H1 (cell line): ENCODE measurements around the gene WASL. TPM values are rescaled to one million over a fixed set of nuclear protein-coding genes. Genes with fewer than 3 reads are reported as not detected.

Source experiments
- BACH1 ChIP-seq: IDR thresholded peaks from 2 replicates; pipeline ENCODE4 v1.6.1; 2012; ENCODE audit warnings: low read length, improper control_type of control experiment
- CHD2 ChIP-seq: IDR thresholded peaks from 2 replicates; pipeline ENCODE4 v1.6.1; 2012; ENCODE audit warnings: low read length, improper control_type of control experiment
- FOSL1 ChIP-seq: IDR thresholded peaks from 2 replicates; pipeline ENCODE4 v1.6.1; 2011; ENCODE audit warnings: mild to moderate bottlenecking, low read depth, low read length, moderate library complexity; ENCODE audit not compliant: insufficient read depth
- polyA plus RNA-seq, 7 experiments: library from polyadenylated mRNA; depleted of rRNA in 3 of 7; stranded (reverse) in 5 of 7; unstranded in 2 of 7; fragments of >200 nt in 5 of 7; fragments of 200-250 nt in 2 of 7; gene quantifications; 1 replicate in 5 of 7; 2 replicates in 1 of 7; 4 replicates in 1 of 7; pipeline versions ENCODE4 v1.2.1 to v1.2.3, GENCODE V29; 2011 to 2013; ENCODE audit warnings: missing spikeins in 2 of 7, mixed read lengths in 2 of 7
- total RNA-seq: library from RNA; stranded (reverse); fragmentation: NEBNext Ultra II Directional; extraction: Animal tissue kit (Norgen Biotek cat#: 25700); gene quantifications from 2 replicates; pipeline ENCODE4 v1.2.1, GENCODE V29; 2021

The WASL gene
- total and polyA plus RNA-seq, 2 of the 8 experiments (the other 6 are each of a cell fraction or from before 2014, with no cell fraction given), result 7.7 to 38.9 TPM

DNA sequence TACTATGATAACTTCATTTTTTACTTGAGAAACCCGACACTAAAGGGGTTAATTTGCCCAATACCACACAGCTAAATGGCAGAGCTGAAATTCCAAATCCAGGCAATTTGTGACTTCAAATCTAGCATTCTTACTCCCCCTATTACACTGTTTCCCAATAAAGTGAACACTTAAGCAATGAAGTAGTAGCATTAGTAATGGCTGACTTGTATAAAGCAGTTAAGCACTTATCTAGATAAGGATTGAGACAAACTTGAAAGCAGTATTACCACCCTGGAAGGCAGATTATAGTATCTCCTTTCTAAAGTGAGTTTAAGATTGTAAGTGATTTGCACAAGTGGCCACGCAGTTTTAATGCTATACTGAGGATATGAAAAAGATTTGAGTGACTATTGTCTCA lies 39.3 kb downstream of the WASL start (continued):
- TF ChIP-seq FOSL1 (no peak), CHD2 (no peak), BACH1 (no peak)
